B cell (primary cell): ENCODE data around the gene PIP4K2A.

Experiments used
- EZH2 ChIP-seq: IDR thresholded peaks from 2 replicates; pipeline ENCODE4 v1.6.1; 2012; ENCODE audit warnings: borderline replicate concordance, low read depth, mild to moderate bottlenecking, moderate library complexity, low read length; ENCODE audit not compliant: insufficient read depth, poor library complexity, severe bottlenecking
- TF ChIP-seq, protein P1 (sequence below): fragments of 200-600 bp; IDR thresholded peaks from one replicate; pipeline ENCODE4 v1.8.0; 2022; ENCODE audit warnings: antibody characterized with exemption, mild to moderate bottlenecking

DNA sequence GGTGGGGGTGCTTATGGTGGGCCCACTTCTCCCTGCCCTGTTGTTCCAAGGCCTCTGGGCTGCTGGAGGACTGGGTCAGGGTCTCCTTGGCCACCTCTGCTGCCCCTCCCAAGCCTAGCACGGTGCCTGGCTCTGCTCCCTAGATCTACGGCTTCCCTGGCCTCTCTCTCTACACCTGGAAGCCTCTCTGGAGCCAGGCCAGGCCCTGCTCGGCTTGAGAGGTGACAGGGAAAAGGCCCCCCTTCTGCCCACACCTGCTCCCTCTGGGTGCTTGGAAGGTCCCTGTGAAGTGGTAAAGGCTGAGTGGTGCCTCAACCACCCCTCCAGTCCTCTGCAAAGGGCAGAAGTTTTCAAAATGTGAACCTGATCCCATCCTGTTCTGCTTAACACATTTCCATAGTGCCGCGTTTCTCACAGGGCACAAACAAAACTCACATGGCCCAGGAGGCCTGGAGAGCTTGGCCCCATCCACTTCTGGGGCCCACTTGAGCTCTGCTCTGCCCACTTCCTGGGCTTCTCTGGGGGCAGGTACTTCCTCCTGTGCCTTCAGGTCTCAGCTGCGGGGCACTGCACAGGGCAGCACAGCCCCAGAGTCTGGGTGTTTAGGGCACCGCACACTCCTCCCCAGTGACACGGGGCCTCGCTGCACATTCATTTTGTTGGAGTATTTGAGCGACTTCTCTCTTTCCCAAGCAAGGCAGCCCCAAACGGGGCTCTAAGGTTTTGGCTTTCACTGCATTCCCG, 169.9 kb downstream of the PIP4K2A start:
- TF ChIP-seq, protein P1, sequence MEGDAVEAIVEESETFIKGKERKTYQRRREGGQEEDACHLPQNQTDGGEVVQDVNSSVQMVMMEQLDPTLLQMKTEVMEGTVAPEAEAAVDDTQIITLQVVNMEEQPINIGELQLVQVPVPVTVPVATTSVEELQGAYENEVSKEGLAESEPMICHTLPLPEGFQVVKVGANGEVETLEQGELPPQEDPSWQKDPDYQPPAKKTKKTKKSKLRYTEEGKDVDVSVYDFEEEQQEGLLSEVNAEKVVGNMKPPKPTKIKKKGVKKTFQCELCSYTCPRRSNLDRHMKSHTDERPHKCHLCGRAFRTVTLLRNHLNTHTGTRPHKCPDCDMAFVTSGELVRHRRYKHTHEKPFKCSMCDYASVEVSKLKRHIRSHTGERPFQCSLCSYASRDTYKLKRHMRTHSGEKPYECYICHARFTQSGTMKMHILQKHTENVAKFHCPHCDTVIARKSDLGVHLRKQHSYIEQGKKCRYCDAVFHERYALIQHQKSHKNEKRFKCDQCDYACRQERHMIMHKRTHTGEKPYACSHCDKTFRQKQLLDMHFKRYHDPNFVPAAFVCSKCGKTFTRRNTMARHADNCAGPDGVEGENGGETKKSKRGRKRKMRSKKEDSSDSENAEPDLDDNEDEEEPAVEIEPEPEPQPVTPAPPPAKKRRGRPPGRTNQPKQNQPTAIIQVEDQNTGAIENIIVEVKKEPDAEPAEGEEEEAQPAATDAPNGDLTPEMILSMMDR: no peak
- TF ChIP-seq EZH2: no peak
